ENCODE measurements around the gene PLCH2.
"Not testable (repeated sequence)": the region's sequence is repeated elsewhere in the genome, so short reads cannot be mapped to it uniquely, and the experiment has no call there.

PLCH2 gene

GRCh38 chr1:2476061-2476999 is at the start of gene PLCH2:
Gene PLCH2, plus strand, starts transcription at chr1:2476289. Its CDS starts 300 bp downstream, at chr1:2476589.
- no peak for DNase-seq

- no peak for DNase-seq
Observed at GRCh38 chr1:2426540-2426939, 49.5 kb upstream of the PLCH2 start.

GRCh38 chr1:2427051-2427450 is 49.0 kb upstream of the PLCH2 start:
- no peak for DNase-seq

- no peak for DNase-seq
Observed at GRCh38 chr1:2427976-2428375, 48.1 kb upstream of the PLCH2 start.

- no peak for DNase-seq
Observed at GRCh38 chr1:2428490-2428889, 47.6 kb upstream of the PLCH2 start.

GRCh38 chr1:2429780-2430591 is 46.1 kb upstream of the PLCH2 start:
- no peak for DNase-seq

- DNase-seq: no peak
Observed at GRCh38 chr1:2430592-2430973, 45.5 kb upstream of the PLCH2 start.

- DNase-seq: no peak
Observed at GRCh38 chr1:2431103-2431502, 45.0 kb upstream of the PLCH2 start.

GRCh38 chr1:2431518-2431917 is 44.6 kb upstream of the PLCH2 start:
- DNase-seq: no peak

- DNase-seq: no peak
Observed at GRCh38 chr1:2432441-2432844, 43.6 kb upstream of the PLCH2 start.

GRCh38 chr1:2433196-2433595 is 42.9 kb upstream of the PLCH2 start:
- no peak for DNase-seq

- no peak for DNase-seq
Observed at GRCh38 chr1:2433936-2434655, 42.0 kb upstream of the PLCH2 start.

- DNase-seq: no peak
Observed at GRCh38 chr1:2435091-2435490, 41.0 kb upstream of the PLCH2 start.

- no peak for DNase-seq
Observed at GRCh38 chr1:2435746-2436355, 40.2 kb upstream of the PLCH2 start.

- no peak for DNase-seq
Observed at GRCh38 chr1:2436876-2437275, 39.2 kb upstream of the PLCH2 start.

GRCh38 chr1:2437617-2438016 is 38.5 kb upstream of the PLCH2 start:
- no peak for DNase-seq

GRCh38 chr1:2438038-2438437 is 38.1 kb upstream of the PLCH2 start:
- DNase-seq: no peak

- DNase-seq: no peak
Observed at GRCh38 chr1:2438641-2439040, 37.4 kb upstream of the PLCH2 start.

GRCh38 chr1:2439369-2439768 is 36.7 kb upstream of the PLCH2 start:
- DNase-seq: no peak

GRCh38 chr1:2440346-2440745 is 35.7 kb upstream of the PLCH2 start:
- not testable (repeated sequence) for DNase-seq

- DNase-seq: no peak
Observed at GRCh38 chr1:2441746-2442145, 34.3 kb upstream of the PLCH2 start.

GRCh38 chr1:2442661-2443060 is 33.4 kb upstream of the PLCH2 start:
- no peak for DNase-seq
